Endothelial cell of umbilical vein (primary cell): Measurements from ENCODE around the gene NUDT3. TPM values are rescaled to one million over a fixed set of nuclear protein-coding genes. Genes with fewer than 3 reads are reported as not detected.

Source experiments
- BruUV-seq: library from RNA; stranded (reverse); fragments of 400-500 nt; replicated peaks from 2 replicates; lab custom pipeline; 2021; lab: Mats Ljungman, UMichigan
- CTCF ChIA-PET: fragments of 300-600, 350-600 bp; sonication (Branson Sonifier 250); formaldehyde crosslinking; loops from one replicate; lab custom pipeline; 2021; ENCODE audit warnings: antibody characterized with exemption, inconsistent platforms; lab: Charles Lee
- POLR2A ChIA-PET: fragments of 300-600, 350-600 bp; sonication (Branson Sonifier 250); formaldehyde crosslinking; loops from one replicate; lab custom pipeline; 2021; ENCODE audit warnings: antibody characterized with exemption, inconsistent platforms; lab: Charles Lee
- DNase-seq: peaks from one replicate; pipeline ENCODE4 v3.0.0-alpha.2; 2011; ENCODE audit warnings: low read depth, low spot score
- FAIRE-seq: peaks from 2 replicates; lab custom pipeline; 2011; peaks lifted over from hg19 to GRCh38; lab: Jason Lieb, UNC
- H2AFZ ChIP-seq: 2 replicates; pipeline ENCODE4 v1.6.0; 2012; ENCODE audit warnings: low read depth, low read length, control low read depth, inconsistent platforms
- H3K27ac ChIP-seq: 2 replicates; pipeline ENCODE4 v1.5.1; 2011; ENCODE audit warnings: low read depth, mild to moderate bottlenecking, control low read depth, low read length, moderate library complexity; ENCODE audit not compliant: insufficient read depth
- H3K27me3 ChIP-seq, 2 experiments: 2 replicates each; pipeline versions ENCODE4 v1.6.0 to v1.6.1; 2011; ENCODE audit warnings: low read length in 2 of 2, mixed read lengths in 1 of 2; ENCODE audit not compliant: control insufficient read depth in 2 of 2, insufficient read depth in 2 of 2
- H3K36me3 ChIP-seq, 2 experiments: 2 replicates in 1 of 2; 3 replicates in 1 of 2; pipeline ENCODE4 v1.5.1; 2011; ENCODE audit warnings: low read length in 2 of 2, mild to moderate bottlenecking in 1 of 2, moderate library complexity in 1 of 2; ENCODE audit not compliant: control insufficient read depth in 2 of 2, insufficient read depth in 2 of 2; ENCODE audit errors: extremely low read depth in 1 of 2
- H3K4me1 ChIP-seq: 3 replicates; pipeline ENCODE4 v1.5.1; 2011; ENCODE audit warnings: mild to moderate bottlenecking, low read length; ENCODE audit not compliant: control insufficient read depth, insufficient read depth; ENCODE audit errors: extremely low read depth
- H3K4me2 ChIP-seq: 2 replicates; pipeline ENCODE4 v1.6.1; 2011; ENCODE audit warnings: low read length, control low read depth, mixed read lengths; ENCODE audit not compliant: insufficient read depth
- H3K4me3 ChIP-seq, 3 experiments: fragments of 200-600 bp in 1 of 3; sonication (generic), shearing (Covaris generic) in 1 of 3; replicated peaks in 1 of 3; 2 replicates each; pipeline ENCODE4 v1.5.1; 2011 to 2016; ENCODE audit warnings: control low read depth in 3 of 3, low read length in 3 of 3, mild to moderate bottlenecking in 2 of 3, inconsistent platforms in 1 of 3, low read depth in 1 of 3, moderate library complexity in 1 of 3; ENCODE audit not compliant: insufficient read depth in 1 of 3
- H3K79me2 ChIP-seq: 2 replicates; pipeline ENCODE4 v1.6.0; 2012; ENCODE audit warnings: low read length, inconsistent platforms; ENCODE audit not compliant: control insufficient read depth, insufficient read depth
- H3K9ac ChIP-seq: replicated peaks from 2 replicates; pipeline ENCODE3; 2011; ENCODE audit warnings: low read length, control low read depth; ENCODE audit not compliant: insufficient read depth; ENCODE audit errors: extremely low read depth
- H3K9me1 ChIP-seq: replicated peaks from 3 replicates; pipeline ENCODE4 v1.6.0; 2011; ENCODE audit warnings: mild to moderate bottlenecking, low read length; ENCODE audit not compliant: control insufficient read depth, insufficient read depth; ENCODE audit errors: extremely low read depth
- H3K9me3 ChIP-seq: replicated peaks from 2 replicates; pipeline ENCODE4 v1.5.1; 2012; ENCODE audit warnings: low read length, inconsistent platforms; ENCODE audit not compliant: control insufficient read depth, insufficient read depth
- H4K20me1 ChIP-seq: replicated peaks from 2 replicates; pipeline ENCODE3; 2011; ENCODE audit warnings: mild to moderate bottlenecking, low read length; ENCODE audit not compliant: control insufficient read depth, insufficient read depth; ENCODE audit errors: extremely low read depth
- EZH2 ChIP-seq: IDR thresholded peaks from 2 replicates; pipeline ENCODE4 v1.6.1; 2012; ENCODE audit warnings: borderline replicate concordance, low read depth, mild to moderate bottlenecking, moderate library complexity, low read length, inconsistent platforms; ENCODE audit not compliant: severe bottlenecking
- GATA2 ChIP-seq: IDR thresholded peaks from 2 replicates; pipeline ENCODE4 v1.7.0; 2011; ENCODE audit warnings: low read depth, mild to moderate bottlenecking, moderate library complexity, mixed read lengths, low read length; ENCODE audit not compliant: insufficient read length, insufficient read depth
- POLR2AphosphoS5 ChIP-seq: IDR thresholded peaks from 2 replicates; pipeline ENCODE4 v1.6.1; 2012; ENCODE audit warnings: low read depth, mild to moderate bottlenecking, control low read depth, low read length, moderate library complexity; ENCODE audit not compliant: insufficient read depth
- dilution Hi-C: fragments of 300-500 bp; cut with MboI; formaldehyde crosslinking; loops from one replicate; pipeline ENCODE4 v1.15.0; 2019; ENCODE audit warnings: low sequenced_read_pairs; ENCODE audit not compliant: extremely low pct_ligation_motif_present
- intact Hi-C: fragments of 100-400 bp; cut with micrococcal nuclease; formaldehyde crosslinking; loops from one replicate; pipeline ENCODE4 v1.10.0; 2022
- polyA plus RNA-seq, 4 experiments: library from polyadenylated mRNA; depleted of rRNA in 3 of 4; stranded (reverse) in 3 of 4; unstranded in 1 of 4; fragments of >200 nt; gene quantifications; 2 replicates each; pipeline versions ENCODE4 v1.2.1 to v1.2.3, GENCODE V29; 2011 to 2012; ENCODE audit warnings: missing spikeins in 1 of 4
- total RNA-seq: library from RNA; stranded (reverse); gene quantifications from 2 replicates; pipeline ENCODE4 v1.2.3, GENCODE V29; 2021
- TF ChIP-seq, protein P1 (sequence below): IDR thresholded peaks from 2 replicates; pipeline ENCODE4 v1.6.1; 2011; ENCODE audit not compliant: insufficient read depth, insufficient read length

The NUDT3 gene
- total and polyA plus RNA-seq, 2 donors (not counting 3 experiments of a cell fraction or from before 2014, with no cell fraction given) = 11.9 to 30.9 TPM

- dilution Hi-C loops (no loop called here), intact Hi-C loops (no loop called here)
- Histone ChIP-seq H3K4me1 (no peaks in the 10 kb centered on the region), H3K9ac (no peak overlapping the region), H3K79me2 (no peaks in the 10 kb centered on the region), H3K4me2 (no peak overlapping the region), H3K36me3 (no peaks in the 10 kb centered on the region), H3K9me3 (no peaks in the 10 kb centered on the region), H4K20me1 (no peaks in the 10 kb centered on the region), H2AFZ (no peak overlapping the region), H3K4me3 (no peak overlapping the region), H3K27me3 (no peaks in the 10 kb centered on the region), H3K27ac (no peak overlapping the region), H3K9me1 (no peaks in the 10 kb centered on the region)
- ChIA-PET POLR2A (no interaction called here), CTCF (interaction anchor here (1.2 kb wide), 1 partner anchor 11 kb away, joined by 3 read pairs; no protein-coding TSS in a partner anchor)
- no peak for FAIRE-seq
- no TSS peak for BruUV-seq
- TF ChIP-seq POLR2AphosphoS5 (no peak), EZH2 (no peak), GATA2 (no peak)
- TF ChIP-seq, protein P1, sequence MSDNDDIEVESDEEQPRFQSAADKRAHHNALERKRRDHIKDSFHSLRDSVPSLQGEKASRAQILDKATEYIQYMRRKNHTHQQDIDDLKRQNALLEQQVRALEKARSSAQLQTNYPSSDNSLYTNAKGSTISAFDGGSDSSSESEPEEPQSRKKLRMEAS = no peak
- DNase-seq = no peak
These were observed 43.4 kb upstream of the NUDT3 start for GRCh38 chr6:34435916-34436315.
